SJSA1 (cell line): ENCODE measurements around the gene TSPAN31. TPM values are rescaled to one million over a fixed set of nuclear protein-coding genes. Genes with fewer than 3 reads are reported as not detected.

Experiments used
- total RNA-seq: library from RNA; depleted of rRNA; stranded (reverse); fragments of >200 nt; shearing (Covaris generic); gene quantifications from 2 replicates; pipeline ENCODE4 v1.2.3, GENCODE V29; 2014; rRNA removed

Gene TSPAN31
- total RNA-seq, 1 experiment from 2014 or later, result 571 TPM

Other genes with a start within 250 kb of the TSPAN31 start
- 564 and 686 TPM in 2 replicates for gene DDIT3, start 224.5 kb upstream of the TSPAN31 start, total RNA-seq
- gene MBD6, start 222.2 kb upstream of the TSPAN31 start, total RNA-seq, result 63.3 and 70.5 TPM in 2 replicates
- gene DCTN2, start 197.8 kb upstream of the TSPAN31 start, total RNA-seq, result 3,855 and 4,325 TPM in 2 replicates
- 2.1 and 2.8 TPM in 2 replicates for gene KIF5A, start 195.0 kb upstream of the TSPAN31 start, total RNA-seq
- 544 and 654 TPM in 2 replicates for gene PIP4K2C, start 153.8 kb upstream of the TSPAN31 start, total RNA-seq
- gene DTX3, start 140.2 kb upstream of the TSPAN31 start, total RNA-seq, result 187 and 286 TPM in 2 replicates
- gene ARHGEF25, start 133.6 kb upstream of the TSPAN31 start, total RNA-seq, result 107 and 145 TPM in 2 replicates
- 841 and 950 TPM in 2 replicates for gene B4GALNT1, start 111.8 kb upstream of the TSPAN31 start, total RNA-seq
- gene OS9, start 50.9 kb upstream of the TSPAN31 start, total RNA-seq, result 4,436 and 6,328 TPM in 2 replicates
- gene AGAP2, start 6.3 kb upstream of the TSPAN31 start, total RNA-seq, result 0.78 and 0.89 TPM in 2 replicates
- 3,953 and 4,723 TPM in 2 replicates for gene CDK4, start 7.3 kb downstream of the TSPAN31 start, total RNA-seq
- 88.7 and 107 TPM in 2 replicates for gene MARCHF9, start 10.1 kb downstream of the TSPAN31 start, total RNA-seq
- 12.9 and 21.9 TPM in 2 replicates for gene CYP27B1, start 22.0 kb downstream of the TSPAN31 start, total RNA-seq
- 173 and 193 TPM in 2 replicates for gene METTL1, start 27.1 kb downstream of the TSPAN31 start, total RNA-seq
- gene EEF1AKMT3, start 27.6 kb downstream of the TSPAN31 start, total RNA-seq, result 53.1 and 62.2 TPM in 2 replicates
- gene TSFM, start 37.7 kb downstream of the TSPAN31 start, total RNA-seq, result 591 and 596 TPM in 2 replicates
- gene AVIL, start 73.7 kb downstream of the TSPAN31 start, total RNA-seq, result 6.0 and 6.6 TPM in 2 replicates
- 420 and 508 TPM in 2 replicates for gene CTDSP2, start 101.7 kb downstream of the TSPAN31 start, total RNA-seq
- 275 and 410 TPM in 2 replicates for gene ATP23, start 196.5 kb downstream of the TSPAN31 start, total RNA-seq